Measurements from ENCODE around the gene CEBPG.

Gene CEBPG

DNA sequence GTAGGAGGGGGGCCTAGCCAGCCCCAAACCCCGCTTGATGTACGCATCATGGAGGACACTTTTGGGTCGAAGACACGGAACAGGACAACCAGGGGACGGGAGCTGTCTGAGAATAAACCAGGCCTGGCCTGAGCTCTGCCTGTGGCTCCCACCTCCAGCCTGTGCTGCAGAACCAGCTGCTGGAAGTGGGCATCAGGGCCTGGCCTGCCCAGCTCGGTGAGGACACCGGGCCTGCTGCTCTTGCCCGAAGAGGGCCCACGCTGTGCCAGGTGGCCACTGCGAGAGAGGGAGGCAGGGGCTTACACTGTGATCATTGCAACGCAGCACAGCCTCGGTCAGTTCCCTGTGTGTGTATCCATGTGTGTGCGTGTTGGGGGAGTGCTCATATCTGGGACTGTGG lies 34.6 kb downstream of the CEBPG start:
- no peak for DNase-seq (ENCODE audit: extremely low read depth, low read depth)
- TF ChIP-seq, protein P1, sequence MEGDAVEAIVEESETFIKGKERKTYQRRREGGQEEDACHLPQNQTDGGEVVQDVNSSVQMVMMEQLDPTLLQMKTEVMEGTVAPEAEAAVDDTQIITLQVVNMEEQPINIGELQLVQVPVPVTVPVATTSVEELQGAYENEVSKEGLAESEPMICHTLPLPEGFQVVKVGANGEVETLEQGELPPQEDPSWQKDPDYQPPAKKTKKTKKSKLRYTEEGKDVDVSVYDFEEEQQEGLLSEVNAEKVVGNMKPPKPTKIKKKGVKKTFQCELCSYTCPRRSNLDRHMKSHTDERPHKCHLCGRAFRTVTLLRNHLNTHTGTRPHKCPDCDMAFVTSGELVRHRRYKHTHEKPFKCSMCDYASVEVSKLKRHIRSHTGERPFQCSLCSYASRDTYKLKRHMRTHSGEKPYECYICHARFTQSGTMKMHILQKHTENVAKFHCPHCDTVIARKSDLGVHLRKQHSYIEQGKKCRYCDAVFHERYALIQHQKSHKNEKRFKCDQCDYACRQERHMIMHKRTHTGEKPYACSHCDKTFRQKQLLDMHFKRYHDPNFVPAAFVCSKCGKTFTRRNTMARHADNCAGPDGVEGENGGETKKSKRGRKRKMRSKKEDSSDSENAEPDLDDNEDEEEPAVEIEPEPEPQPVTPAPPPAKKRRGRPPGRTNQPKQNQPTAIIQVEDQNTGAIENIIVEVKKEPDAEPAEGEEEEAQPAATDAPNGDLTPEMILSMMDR (IDR thresholded peaks at IDR 0.05; ENCODE audit: low read depth, low read length, missing control alignments) = no peak
- no peak overlapping the region for H3K4me3 ChIP-seq (replicated peaks; ENCODE audit: low read depth, low read length)

GRCh38 chr19:33408538-33409434 lies 35.3 kb downstream of the CEBPG start:
- DNase-seq (ENCODE audit: extremely low read depth, low read depth) = no peak
- H3K4me3 ChIP-seq (replicated peaks; ENCODE audit: low read depth, low read length) = no peak overlapping the region
- TF ChIP-seq, protein P1 (IDR thresholded peaks at IDR 0.05; ENCODE audit: low read depth, low read length, missing control alignments) = no peak

DNA sequence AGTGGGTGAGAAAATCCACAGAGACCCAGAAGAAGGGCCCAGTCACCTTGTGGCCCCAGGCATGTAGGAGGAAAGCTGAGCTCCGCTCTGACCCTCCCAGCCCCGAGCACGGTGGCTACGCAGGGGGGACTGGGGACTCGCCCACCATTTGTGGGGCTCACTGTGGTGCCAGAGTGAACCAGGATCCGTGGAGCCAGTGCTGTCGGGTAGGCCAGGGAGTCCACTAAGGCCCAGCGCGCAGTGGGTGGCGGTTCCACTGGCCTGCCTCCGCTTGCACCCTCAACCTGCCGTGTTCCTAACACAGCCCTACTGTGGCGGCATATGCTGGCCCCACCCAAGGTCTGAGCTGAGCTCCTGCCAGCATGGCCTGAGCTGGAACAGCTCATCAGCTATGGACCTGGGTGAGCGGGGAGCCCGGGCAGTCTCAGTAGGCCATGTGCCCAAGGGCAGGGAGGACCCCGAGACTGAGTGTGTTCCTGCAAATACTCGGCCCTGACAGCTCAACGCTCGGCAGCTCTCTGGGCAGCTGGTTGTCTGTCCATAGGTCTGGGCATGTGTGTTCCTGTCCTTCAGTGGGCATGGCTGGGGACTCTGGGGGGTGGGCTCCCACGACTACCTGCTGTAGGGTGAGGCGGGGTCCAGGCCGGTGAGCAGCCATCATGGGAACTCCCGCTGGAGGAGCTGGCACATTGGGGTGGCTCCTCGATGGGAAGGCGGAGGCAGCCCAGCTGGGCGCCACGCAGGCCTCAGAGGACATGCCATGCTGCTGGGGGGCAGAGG lies 36.6 kb downstream of the CEBPG start:
- DNase-seq (ENCODE audit: extremely low read depth, low read depth) = no peak
- H3K4me3 ChIP-seq (replicated peaks; ENCODE audit: low read depth, low read length) = no peak overlapping the region
- TF ChIP-seq, protein P1 (IDR thresholded peaks at IDR 0.05; ENCODE audit: low read depth, low read length, missing control alignments) = no peak

DNA sequence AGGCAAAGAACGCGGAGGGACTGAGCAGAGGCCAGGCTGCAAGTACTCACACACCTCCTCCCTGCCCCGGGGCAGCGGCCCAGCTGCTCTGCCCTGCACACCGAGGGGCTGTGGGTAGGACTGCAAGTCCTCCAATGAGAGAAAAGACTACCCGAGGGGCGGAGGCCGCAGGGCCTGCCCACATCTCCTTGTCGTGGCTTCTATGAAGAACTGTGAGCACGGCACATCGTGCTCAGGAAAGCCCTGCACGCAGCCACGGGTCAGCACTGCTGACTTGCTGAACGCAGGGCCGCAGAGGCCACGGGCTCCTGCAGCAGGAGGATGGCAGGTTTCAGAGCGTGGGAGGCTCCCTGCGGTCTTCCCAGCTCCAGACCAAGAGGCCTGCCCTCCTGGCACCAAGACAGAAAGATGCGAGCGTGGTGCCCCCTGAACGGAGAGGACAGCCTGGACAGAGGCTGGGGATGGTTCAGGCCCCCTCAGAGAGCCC lies 37.4 kb downstream of the CEBPG start:
- H3K4me3 ChIP-seq (replicated peaks; ENCODE audit: low read depth, low read length) = no peak overlapping the region
- DNase-seq (ENCODE audit: extremely low read depth, low read depth) = no peak
- TF ChIP-seq, protein P1 (IDR thresholded peaks at IDR 0.05; ENCODE audit: low read depth, low read length, missing control alignments) = no peak

- TF ChIP-seq, protein P1 (IDR thresholded peaks at IDR 0.05; ENCODE audit: low read depth, low read length, missing control alignments) = no peak
- no peak overlapping the region for H3K4me3 ChIP-seq (replicated peaks; ENCODE audit: low read depth, low read length)
- no peak for DNase-seq (ENCODE audit: extremely low read depth, low read depth)
These were observed 38.2 kb downstream of the CEBPG start for GRCh38 chr19:33411621-33412180.

- DNase-seq (ENCODE audit: extremely low read depth, low read depth) = no peak
- no peak overlapping the region for H3K4me3 ChIP-seq (replicated peaks; ENCODE audit: low read depth, low read length)
- TF ChIP-seq, protein P1 (IDR thresholded peaks at IDR 0.05; ENCODE audit: low read depth, low read length, missing control alignments) = no peak
These were observed 39.3 kb downstream of the CEBPG start for GRCh38 chr19:33412601-33413425.
